GM12878 (cell line): ENCODE measurements around the gene PCSK6. TPM values are rescaled to one million over a fixed set of nuclear protein-coding genes. Genes with fewer than 3 reads are reported as not detected.
A peak's percentile ranks its signal among the peaks of the same experiment; 100 is the strongest.

Experiments used
- ATAC-seq: fragments of 200-7000 bp; cut with Tn5 transposase; 3 replicates; pipeline ENCODE4 v1.9.1; 2020; ENCODE audit warnings: mild to moderate bottlenecking, moderate library complexity
- BruUV-seq: library from RNA; stranded (reverse); fragments of 400-500 nt; replicated peaks from 2 replicates; lab custom pipeline; 2021; lab: Mats Ljungman, UMichigan
- CTCF ChIA-PET: fragments of 300-600 bp; sonication (Branson Sonifier 250); formaldehyde crosslinking; extraction: SDS; loops from one replicate; lab custom pipeline; 2021; ENCODE audit warnings: inconsistent platforms; lab: Yijun Ruan, JAX
- POLR2A ChIA-PET: fragments of 350-600 bp; formaldehyde crosslinking; extraction: SDS; loops from one replicate; lab custom pipeline; 2021; ENCODE audit warnings: inconsistent platforms; lab: Charles Lee
- RAD21 ChIA-PET: fragments of 300-600 bp; sonication (Branson Sonifier 250); formaldehyde crosslinking; loops from one replicate; lab custom pipeline; 2023; ENCODE audit warnings: antibody characterized with exemption; ENCODE audit not compliant: unreplicated experiment; lab: Charles Lee
- SMC1A ChIA-PET: fragments of 300-600 bp; sonication (Branson Sonifier 250); formaldehyde crosslinking; loops from one replicate; lab custom pipeline; 2023; ENCODE audit not compliant: unreplicated experiment, uncharacterized antibody; lab: Charles Lee
- DNase-seq: peaks from one replicate; pipeline ENCODE4 v3.0.0-alpha.2; 2011; ENCODE audit warnings: low read depth, low spot score
- FAIRE-seq: peaks from 3 replicates; lab custom pipeline; 2011; peaks lifted over from hg19 to GRCh38; lab: Jason Lieb, UNC
- H2AFZ ChIP-seq: 2 replicates; pipeline ENCODE4 v1.6.0; 2011; ENCODE audit warnings: low read depth, low read length, control low read depth; ENCODE audit not compliant: control insufficient read depth
- H3K27ac ChIP-seq: 2 replicates; pipeline ENCODE4 v1.5.1; 2011; ENCODE audit warnings: control low read depth; ENCODE audit not compliant: control insufficient read depth, insufficient read depth
- H3K27me3 ChIP-seq, 2 experiments: replicated peaks in 1 of 2; 2 replicates each; pipeline versions ENCODE4 v1.6.0 to v1.6.1; 2011; ENCODE audit warnings: low read length in 1 of 2; ENCODE audit not compliant: control insufficient read depth in 2 of 2, insufficient read depth in 2 of 2
- H3K36me3 ChIP-seq, 2 experiments: 2 replicates each; pipeline ENCODE4 v1.5.1; 2011; ENCODE audit warnings: low read length in 1 of 2; ENCODE audit not compliant: control insufficient read depth in 2 of 2, insufficient read depth in 2 of 2
- H3K4me1 ChIP-seq: 2 replicates; pipeline ENCODE4 v1.6.1; 2011; ENCODE audit warnings: mild to moderate bottlenecking, low read length, moderate library complexity, mixed read lengths; ENCODE audit not compliant: control insufficient read depth, insufficient read depth
- H3K4me2 ChIP-seq: 2 replicates; pipeline ENCODE4 v1.6.0; 2011; ENCODE audit warnings: control low read depth; ENCODE audit not compliant: control insufficient read depth, insufficient read depth
- H3K4me3 ChIP-seq: fragments of 200-600 bp; sonication (generic); 2 replicates; pipeline ENCODE4 v1.5.1; 2016
- H3K79me2 ChIP-seq: 2 replicates; pipeline ENCODE4 v1.6.0; 2011; ENCODE audit warnings: low read length; ENCODE audit not compliant: control insufficient read depth, insufficient read depth
- H3K9ac ChIP-seq: 2 replicates; pipeline ENCODE4 v1.8.0; 2011; ENCODE audit warnings: low read length, control low read depth, mixed read lengths; ENCODE audit not compliant: control insufficient read depth, insufficient read depth
- H3K9me3 ChIP-seq: replicated peaks from 3 replicates; pipeline ENCODE4 v1.5.1; 2011; ENCODE audit warnings: mild to moderate bottlenecking, low read length; ENCODE audit not compliant: control insufficient read depth, insufficient read depth
- H4K20me1 ChIP-seq: 2 replicates; pipeline ENCODE4 v1.6.0; 2011; ENCODE audit not compliant: control insufficient read depth, insufficient read depth
- POLR2AphosphoS5 ChIP-seq: IDR thresholded peaks from 2 replicates; pipeline ENCODE4 v1.6.1; 2011; ENCODE audit warnings: mild to moderate bottlenecking, low read length, inconsistent platforms
- RAD21 ChIP-seq: IDR thresholded peaks from 2 replicates; pipeline ENCODE4 v1.6.1; 2011; ENCODE audit warnings: mild to moderate bottlenecking, low read depth, low read length, moderate library complexity; ENCODE audit not compliant: insufficient read depth
- RUNX3 ChIP-seq: IDR thresholded peaks from 2 replicates; pipeline ENCODE4 v1.6.1; 2012; ENCODE audit warnings: low read length, inconsistent platforms
- WGBS: methylation state at CpG from one replicate; pipeline ENCODE4 v1.1.6; 2016; ENCODE audit warnings: low lambda C conversion rate; ENCODE audit not compliant: insufficient replicate concordance, insufficient coverage; ENCODE audit errors: missing lambda C conversion rate; 5-methylcytosine and 5-hydroxymethylcytosine counted together
- in situ Hi-C: fragments of 300-500 bp; cut with MboI; formaldehyde crosslinking; loops from 9 replicates; pipeline ENCODE4 v1.14.3; 2018; ENCODE audit warnings: mixed read lengths
- intact Hi-C: fragments of 100-400 bp; cut with micrococcal nuclease; formaldehyde crosslinking; loops from one replicate; pipeline ENCODE4 v1.14.2; 2022; ENCODE audit not compliant: unreplicated experiment
- polyA plus RNA-seq, 11 experiments: library from polyadenylated mRNA; depleted of rRNA in 4 of 11; unstranded in 6 of 11; stranded (reverse) in 5 of 11; fragments of >200 nt; fragmentation: Nextera tagmentation in 4 of 11; fragmentation: Illumina TruSeq in 1 of 11; extraction: Ambion mirVana in 4 of 11; extraction: Trizol in 1 of 11; gene quantifications; 1 replicate in 1 of 11; 2 replicates in 10 of 11; pipeline versions ENCODE4 v1.2.1 to v1.2.3, GENCODE V29; 2011 to 2016; ENCODE audit warnings: inconsistent platforms in 2 of 11, missing spikeins in 2 of 11, low read depth in 1 of 11
- total RNA-seq, 4 experiments: library from RNA; depleted of rRNA in 3 of 4; stranded (reverse); fragments of >200 nt in 3 of 4; fragmentation: Illumina TruSeq in 1 of 4; extraction: Trizol in 1 of 4; gene quantifications; 2 replicates each; pipeline versions ENCODE4 v1.2.1 to v1.2.3, GENCODE V29; 2013 to 2021
- TF ChIP-seq, protein P1 (sequence below), 3 experiments: IDR thresholded peaks in 2 of 3; conservative IDR thresholded peaks in 1 of 3; 2 replicates each; pipeline ENCODE4 v1.5.1; 2011; ENCODE audit warnings: low read depth in 3 of 3, low read length in 3 of 3, mild to moderate bottlenecking in 3 of 3, control low read depth in 2 of 3, moderate library complexity in 2 of 3, inconsistent platforms in 1 of 3, mixed read lengths in 1 of 3; ENCODE audit not compliant: control insufficient read depth in 2 of 3, insufficient read depth in 1 of 3; ENCODE audit errors: extremely low read depth in 1 of 3
- TF ChIP-seq, protein P2 (sequence below): fragments of 450-650 bp; IDR thresholded peaks from 2 replicates; pipeline ENCODE4 v1.6.1; 2017; ENCODE audit warnings: mild to moderate bottlenecking
- TF ChIP-seq, protein P3 (sequence below): fragments of 450-650 bp; IDR thresholded peaks from 2 replicates; pipeline ENCODE4 v1.6.1; 2016; ENCODE audit warnings: mild to moderate bottlenecking

Gene PCSK6
- total and polyA plus RNA-seq, 10 of the 15 experiments (the other 5 are each of a cell fraction or from before 2014, with no cell fraction given) = 0.19 to 0.67 (median 0.25) TPM; not detected in 4

DNA sequence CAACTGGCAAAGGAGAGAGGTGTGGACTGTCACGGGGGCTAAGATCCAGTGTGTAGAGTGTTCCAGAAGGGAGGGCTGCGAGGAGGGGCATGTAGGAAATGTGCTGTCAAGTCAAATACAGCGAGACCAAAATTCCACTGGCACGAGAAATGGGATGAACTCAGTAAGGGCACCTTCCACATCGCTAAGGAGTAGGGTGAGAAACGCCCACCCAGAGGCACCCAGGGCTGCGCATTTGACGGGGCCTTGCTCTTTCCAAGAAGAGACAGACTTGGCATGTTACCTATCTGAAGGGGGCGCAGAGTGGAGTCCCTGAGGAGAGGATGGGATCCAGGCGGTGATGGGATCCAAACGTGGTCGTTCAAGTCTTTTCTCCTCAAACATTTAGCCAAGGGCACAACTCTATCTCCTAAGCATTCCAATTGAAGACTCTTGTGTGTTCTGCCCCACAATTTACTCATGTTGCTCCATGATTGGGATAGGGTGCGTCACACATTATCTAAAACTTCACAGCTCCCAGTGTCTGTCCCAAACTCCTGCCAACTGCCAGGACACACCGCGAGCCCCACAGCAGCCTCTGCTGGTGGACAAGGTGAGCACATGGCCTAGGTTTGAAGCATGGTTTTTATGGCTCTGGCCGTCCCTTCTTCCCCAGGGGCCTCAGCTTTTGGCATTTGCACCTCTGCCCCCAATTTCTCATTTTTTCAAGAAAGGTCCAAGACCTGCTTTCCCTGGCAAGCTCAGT, 219.9 kb downstream of the PCSK6 start:
- RAD21 ChIA-PET = interaction anchor here (1.6 kb wide), 1 partner anchor 11 kb away, joined by 5 read pairs; no protein-coding TSS in a partner anchor
- TF ChIP-seq RUNX3 = no peak
- TF ChIP-seq, protein P1, sequence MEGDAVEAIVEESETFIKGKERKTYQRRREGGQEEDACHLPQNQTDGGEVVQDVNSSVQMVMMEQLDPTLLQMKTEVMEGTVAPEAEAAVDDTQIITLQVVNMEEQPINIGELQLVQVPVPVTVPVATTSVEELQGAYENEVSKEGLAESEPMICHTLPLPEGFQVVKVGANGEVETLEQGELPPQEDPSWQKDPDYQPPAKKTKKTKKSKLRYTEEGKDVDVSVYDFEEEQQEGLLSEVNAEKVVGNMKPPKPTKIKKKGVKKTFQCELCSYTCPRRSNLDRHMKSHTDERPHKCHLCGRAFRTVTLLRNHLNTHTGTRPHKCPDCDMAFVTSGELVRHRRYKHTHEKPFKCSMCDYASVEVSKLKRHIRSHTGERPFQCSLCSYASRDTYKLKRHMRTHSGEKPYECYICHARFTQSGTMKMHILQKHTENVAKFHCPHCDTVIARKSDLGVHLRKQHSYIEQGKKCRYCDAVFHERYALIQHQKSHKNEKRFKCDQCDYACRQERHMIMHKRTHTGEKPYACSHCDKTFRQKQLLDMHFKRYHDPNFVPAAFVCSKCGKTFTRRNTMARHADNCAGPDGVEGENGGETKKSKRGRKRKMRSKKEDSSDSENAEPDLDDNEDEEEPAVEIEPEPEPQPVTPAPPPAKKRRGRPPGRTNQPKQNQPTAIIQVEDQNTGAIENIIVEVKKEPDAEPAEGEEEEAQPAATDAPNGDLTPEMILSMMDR (IDR thresholded peaks at IDR 0.05 in 2 of 3, conservative IDR thresholded peaks at IDR 0.05 in 1 of 3; ENCODE audit: control insufficient read depth in 2 of 3, extremely low read depth in 1 of 3, insufficient read depth in 1 of 3, low read depth in 3 of 3, low read length in 3 of 3) = peak; percentile 30 to 60 (median 40); a peak in 5 of 6 replicates
- peak; percentile 69 for TF ChIP-seq POLR2AphosphoS5
- TF ChIP-seq RAD21 = peak; percentile 16; the same call in 1 of the 2 replicates
- TF ChIP-seq, protein P2, sequence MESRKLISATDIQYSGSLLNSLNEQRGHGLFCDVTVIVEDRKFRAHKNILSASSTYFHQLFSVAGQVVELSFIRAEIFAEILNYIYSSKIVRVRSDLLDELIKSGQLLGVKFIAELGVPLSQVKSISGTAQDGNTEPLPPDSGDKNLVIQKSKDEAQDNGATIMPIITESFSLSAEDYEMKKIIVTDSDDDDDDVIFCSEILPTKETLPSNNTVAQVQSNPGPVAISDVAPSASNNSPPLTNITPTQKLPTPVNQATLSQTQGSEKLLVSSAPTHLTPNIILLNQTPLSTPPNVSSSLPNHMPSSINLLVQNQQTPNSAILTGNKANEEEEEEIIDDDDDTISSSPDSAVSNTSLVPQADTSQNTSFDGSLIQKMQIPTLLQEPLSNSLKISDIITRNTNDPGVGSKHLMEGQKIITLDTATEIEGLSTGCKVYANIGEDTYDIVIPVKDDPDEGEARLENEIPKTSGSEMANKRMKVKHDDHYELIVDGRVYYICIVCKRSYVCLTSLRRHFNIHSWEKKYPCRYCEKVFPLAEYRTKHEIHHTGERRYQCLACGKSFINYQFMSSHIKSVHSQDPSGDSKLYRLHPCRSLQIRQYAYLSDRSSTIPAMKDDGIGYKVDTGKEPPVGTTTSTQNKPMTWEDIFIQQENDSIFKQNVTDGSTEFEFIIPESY = peak; percentile 92
- TF ChIP-seq, protein P3, sequence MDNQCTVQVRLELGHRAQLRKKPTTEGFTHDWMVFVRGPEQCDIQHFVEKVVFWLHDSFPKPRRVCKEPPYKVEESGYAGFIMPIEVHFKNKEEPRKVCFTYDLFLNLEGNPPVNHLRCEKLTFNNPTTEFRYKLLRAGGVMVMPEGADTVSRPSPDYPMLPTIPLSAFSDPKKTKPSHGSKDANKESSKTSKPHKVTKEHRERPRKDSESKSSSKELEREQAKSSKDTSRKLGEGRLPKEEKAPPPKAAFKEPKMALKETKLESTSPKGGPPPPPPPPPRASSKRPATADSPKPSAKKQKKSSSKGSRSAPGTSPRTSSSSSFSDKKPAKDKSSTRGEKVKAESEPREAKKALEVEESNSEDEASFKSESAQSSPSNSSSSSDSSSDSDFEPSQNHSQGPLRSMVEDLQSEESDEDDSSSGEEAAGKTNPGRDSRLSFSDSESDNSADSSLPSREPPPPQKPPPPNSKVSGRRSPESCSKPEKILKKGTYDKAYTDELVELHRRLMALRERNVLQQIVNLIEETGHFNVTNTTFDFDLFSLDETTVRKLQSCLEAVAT = no peak
- TF ChIP-seq, all 136 proteins: peak for 4

More for the DNA sequence above, 219.9 kb downstream of the PCSK6 start:
- no peaks in the 10 kb centered on the region for H3K9me3 ChIP-seq
- H3K9ac ChIP-seq = no peak overlapping the region
- no peak overlapping the region for H3K4me3 ChIP-seq
- ChIA-PET CTCF (interaction anchor here (0.6 to 1.2 kb wide), 2 partner anchors 20 to 26 kb away, joined by 3 to 8 read pairs; no protein-coding TSS in a partner anchor), SMC1A (interaction anchor here (0.6 to 3.0 kb wide), 4 partner anchors 11 to 21 kb away, joined by 3 to 14 read pairs (median 4); no protein-coding TSS in a partner anchor), POLR2A (interaction anchor here (0.7 kb wide), 1 partner anchor 122 kb away, joined by 6 read pairs; no protein-coding TSS in a partner anchor)
- no peaks in the 10 kb centered on the region for H4K20me1 ChIP-seq
- no peak for ATAC-seq
- no peak for DNase-seq
- peaks cover 18 to 28% of the 10 kb centered on the region in 2 experiments for H3K36me3 ChIP-seq
- no TSS peak for BruUV-seq
- 93% methylated on average over 16 of the region's 16 CpGs for WGBS
- no peaks in the 10 kb centered on the region for H3K27me3 ChIP-seq
- no peak for FAIRE-seq
- no peak overlapping the region for H3K4me2 ChIP-seq
- H3K4me1 ChIP-seq = peaks cover 15% of the 10 kb centered on the region
- in situ Hi-C loops = loop anchor here (10.0 kb wide), 1 partner anchor 655 kb away; no protein-coding TSS in a partner anchor
- H3K79me2 ChIP-seq = peaks cover 1% of the 10 kb centered on the region
- H3K27ac ChIP-seq = no peak overlapping the region
- H2AFZ ChIP-seq = no peak overlapping the region
- intact Hi-C loops = no loop called here
